Muscle of arm (tissue), 12 donors: ENCODE measurements around the gene THOC2. TPM values are rescaled to one million over a fixed set of nuclear protein-coding genes. Genes with fewer than 3 reads are reported as not detected.
"Not testable (repeated sequence)": the region's sequence is repeated elsewhere in the genome, so short reads cannot be mapped to it uniquely, and the experiment has no call there.

Experiments used
- DNase-seq: peaks from one replicate; pipeline ENCODE4 v3.0.0-alpha.2; 2013
- polyA plus RNA-seq, 12 donors: library from polyadenylated mRNA; unstranded; fragments of 120-200 nt; gene quantifications; one replicate each; pipeline ENCODE4 v1.2.1, GENCODE V29; 2013; ENCODE audit not compliant: insufficient read length in 12 of 12

Gene THOC2
- polyA plus RNA-seq, 12 donors = 46.1 to 127 (median 72.9) TPM; not detected in 1

GRCh38 chrX:123580792-123581191, 152.1 kb downstream of the THOC2 start:
- no peak for DNase-seq

DNA sequence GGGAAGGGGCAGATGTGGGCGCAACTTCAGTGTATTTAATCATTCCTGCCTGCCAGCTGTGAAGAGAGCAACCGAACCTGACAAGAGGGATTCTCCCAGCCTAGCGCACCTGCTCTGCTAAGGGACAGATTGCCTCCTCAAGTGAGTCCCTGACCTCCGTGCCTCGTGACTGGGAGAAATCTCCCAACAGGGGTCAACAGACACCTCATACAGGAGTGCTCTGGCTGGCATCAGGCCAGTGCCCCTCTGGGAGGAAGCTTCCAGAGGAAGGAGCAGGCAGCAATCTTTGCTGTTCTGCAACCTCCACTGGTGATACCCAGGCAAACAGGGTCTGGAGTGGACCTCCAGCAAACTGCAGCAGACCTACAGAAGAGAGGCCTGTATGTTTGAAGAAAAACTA, 158.8 kb downstream of the THOC2 start:
- DNase-seq = not testable (repeated sequence)

- no peak for DNase-seq
Measured at GRCh38 chrX:123570011-123570590, 162.8 kb downstream of the THOC2 start.

GRCh38 chrX:123563167-123563566, 169.7 kb downstream of the THOC2 start:
- DNase-seq = no peak

- no peak for DNase-seq
Measured at GRCh38 chrX:123562342-123563146, 170.3 kb downstream of the THOC2 start.

DNA sequence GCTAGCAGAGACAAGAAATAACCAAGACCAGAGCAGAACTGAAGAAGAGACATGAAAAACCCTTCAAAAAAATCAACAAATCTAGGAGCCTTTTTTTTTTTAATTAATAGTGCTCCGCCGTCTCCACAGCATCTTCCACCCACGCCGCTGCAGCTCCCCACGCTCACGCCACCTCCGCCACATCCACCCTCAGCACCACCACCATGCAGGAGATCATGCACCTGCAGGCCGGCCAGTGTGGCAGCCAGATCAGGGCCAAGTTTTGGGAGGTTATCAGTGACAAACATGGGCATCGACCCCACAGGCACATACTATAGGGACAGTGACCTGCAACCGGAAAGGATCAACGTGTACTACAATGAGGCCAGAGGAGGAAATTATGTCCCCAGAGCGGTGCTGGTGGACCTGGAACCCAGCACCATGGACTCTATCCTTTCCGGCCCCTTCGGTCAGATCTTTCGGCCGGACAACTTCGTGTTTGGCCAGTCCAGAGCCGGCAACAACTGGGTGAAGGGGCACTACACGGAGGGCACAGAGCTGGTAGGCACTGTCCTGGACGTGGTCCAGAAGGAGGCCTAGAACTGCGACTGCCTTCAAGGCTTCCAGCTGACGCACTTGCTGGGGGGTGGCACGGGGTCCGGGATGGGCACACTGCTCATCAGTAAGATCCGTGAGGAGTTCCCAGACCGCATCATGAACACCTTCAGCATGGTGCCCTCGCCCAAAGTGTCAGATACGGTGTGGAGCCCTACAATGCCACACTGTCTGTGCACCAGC, 171.2 kb downstream of the THOC2 start:
- no peak for DNase-seq

- DNase-seq = no peak
Measured at GRCh38 chrX:123550829-123551228, 182.0 kb downstream of the THOC2 start.

Other genes starting within 250 kb of the THOC2 start
- gene XIAP, start 127.0 kb upstream of the THOC2 start, polyA plus RNA-seq = 10 to 100 TPM in 11 of 12 donors, not detected in 1; 30.6 to 39.2 (median 33.9) TPM
- gene STAG2, start 228.7 kb upstream of the THOC2 start, polyA plus RNA-seq = 100 to 1,000 TPM in 1 of 12 donors, 10 to 100 TPM in 10, not detected in 1; 68.9 to 121 (median 88.2) TPM